ENCODE results near the gene ZNF511. TPM values are rescaled to one million over a fixed set of nuclear protein-coding genes. Genes with fewer than 3 reads are reported as not detected.
A peak's percentile ranks its signal among the peaks of the same experiment; 100 is the strongest.

ZNF511 gene
- total RNA-seq, 1 experiment from 2014 or later = 89.4 TPM

GRCh38 chr10:133343558-133343957 lies 34.8 kb downstream of the ZNF511 start:
- Histone ChIP-seq H3K9me3 (ENCODE audit: control insufficient read depth, low read depth, low read length) (no peaks in the 10 kb centered on the region), H2BK15ac (ENCODE audit: low read depth, low read length) (no peak overlapping the region), H3K4me1 (ENCODE audit: insufficient read depth, low read length) (peaks cover 2% of the 10 kb centered on the region; the same call in 1 of the 2 replicates), H2AFZ (ENCODE audit: low read length) (no peak overlapping the region), H2BK12ac (ENCODE audit: insufficient read length, low read depth, low read length) (no peak overlapping the region), H3K27me3 (ENCODE audit: insufficient read depth, low read length) (no peaks in the 10 kb centered on the region; the same call in 1 of the 2 replicates), H2BK120ac (ENCODE audit: low read depth, low read length, poor library complexity, severe bottlenecking) (no peak overlapping the region), H3K4ac (ENCODE audit: low read depth, low read length) (no peak overlapping the region), H2AK5ac (ENCODE audit: insufficient read length, low read length) (no peak overlapping the region), H3K18ac (ENCODE audit: insufficient read length, low read depth, low read length) (no peak overlapping the region), H3K4me2 (ENCODE audit: insufficient read depth, insufficient read length, low read length) (no peak overlapping the region), H3K23ac (ENCODE audit: insufficient read length, low read depth, low read length) (no peak overlapping the region), H3K79me1 (ENCODE audit: insufficient read depth, low read depth, low read length, poor library complexity, severe bottlenecking) (no peaks in the 10 kb centered on the region), H2BK20ac (ENCODE audit: low read depth, low read length, poor library complexity, severe bottlenecking) (no peak overlapping the region), H3K27ac (ENCODE audit: insufficient read length, low read depth, low read length) (no peak overlapping the region), H2BK5ac (ENCODE audit: insufficient read length, low read length) (no peak overlapping the region), H3K14ac (ENCODE audit: insufficient read depth, low read length) (no peak overlapping the region), H3K79me2 (ENCODE audit: insufficient read depth, low read length) (no peaks in the 10 kb centered on the region), H4K91ac (ENCODE audit: insufficient read length, low read depth, low read length) (no peak overlapping the region), H3K23me2 (ENCODE audit: insufficient read length, low read depth, low read length, poor library complexity, severe bottlenecking) (no peaks in the 10 kb centered on the region), H4K20me1 (ENCODE audit: control insufficient read depth, insufficient read depth, insufficient read length) (no peaks in the 10 kb centered on the region), H4K8ac (replicated peaks; ENCODE audit: insufficient read length, low read depth, low read length) (no peak overlapping the region), H3T11ph (ENCODE audit: low read length) (no peak overlapping the region), H4K5ac (ENCODE audit: insufficient read length, low read depth, low read length) (no peak overlapping the region), H3K56ac (ENCODE audit: insufficient read length, low read depth, low read length) (no peak overlapping the region), H3K9ac (ENCODE audit: extremely low read depth, insufficient read length, low read length) (no peak overlapping the region)
- Mint-ChIP-seq H3K36me3 (ENCODE audit: insufficient read depth in 1 of 3, low read depth in 3 of 3) (no peaks in the 10 kb centered on the region; a peak in 1 of 7 replicates), H3K27ac (0 out of 7 replicates have a peak overlapping the region, but pooled peaks of 1 of the 3 experiments have one; percentile 12), H3K4me1 (peaks cover 10 to 24% of the 10 kb centered on the region in 2 experiments), H3K9me3 (no peaks in the 10 kb centered on the region; a peak in 1 of 5 replicates), H3K4me3 (no peak overlapping the region), H3K27me3 (ENCODE audit: low read depth) (peaks cover 21% of the 10 kb centered on the region)
- DNase-seq = no peak
- WGBS (ENCODE audit: extremely low coverage, insufficient read length, low lambda C conversion rate) = no CpG with 5 or more reads among the region's 9 CpGs
- TF ChIP-seq, protein P1, sequence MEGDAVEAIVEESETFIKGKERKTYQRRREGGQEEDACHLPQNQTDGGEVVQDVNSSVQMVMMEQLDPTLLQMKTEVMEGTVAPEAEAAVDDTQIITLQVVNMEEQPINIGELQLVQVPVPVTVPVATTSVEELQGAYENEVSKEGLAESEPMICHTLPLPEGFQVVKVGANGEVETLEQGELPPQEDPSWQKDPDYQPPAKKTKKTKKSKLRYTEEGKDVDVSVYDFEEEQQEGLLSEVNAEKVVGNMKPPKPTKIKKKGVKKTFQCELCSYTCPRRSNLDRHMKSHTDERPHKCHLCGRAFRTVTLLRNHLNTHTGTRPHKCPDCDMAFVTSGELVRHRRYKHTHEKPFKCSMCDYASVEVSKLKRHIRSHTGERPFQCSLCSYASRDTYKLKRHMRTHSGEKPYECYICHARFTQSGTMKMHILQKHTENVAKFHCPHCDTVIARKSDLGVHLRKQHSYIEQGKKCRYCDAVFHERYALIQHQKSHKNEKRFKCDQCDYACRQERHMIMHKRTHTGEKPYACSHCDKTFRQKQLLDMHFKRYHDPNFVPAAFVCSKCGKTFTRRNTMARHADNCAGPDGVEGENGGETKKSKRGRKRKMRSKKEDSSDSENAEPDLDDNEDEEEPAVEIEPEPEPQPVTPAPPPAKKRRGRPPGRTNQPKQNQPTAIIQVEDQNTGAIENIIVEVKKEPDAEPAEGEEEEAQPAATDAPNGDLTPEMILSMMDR (conservative IDR thresholded peaks at IDR 0.05) = no peak
